Caco-2 (cell line): ENCODE measurements around the gene RANBP3. TPM values are rescaled to one million over a fixed set of nuclear protein-coding genes. Genes with fewer than 3 reads are reported as not detected.

Experiments
- BruUV-seq: library from RNA; stranded (reverse); fragments of 400-500 nt; replicated peaks from 2 replicates; lab custom pipeline; 2021; lab: Mats Ljungman, UMichigan
- CTCF ChIA-PET: fragments of 300-600 bp; sonication (Branson Sonifier 250); formaldehyde crosslinking; loops from one replicate; lab custom pipeline; 2022; ENCODE audit warnings: antibody characterized with exemption; lab: Charles Lee
- POLR2A ChIA-PET: fragments of 300-600 bp; sonication (Branson Sonifier 250); formaldehyde crosslinking; loops from one replicate; lab custom pipeline; 2022; ENCODE audit warnings: antibody characterized with exemption; lab: Charles Lee
- DNase-seq, 2 experiments: peaks; one replicate each; pipeline versions ENCODE4 v3.0.0 to v3.0.0-alpha.2; 2020 to 2022
- H3K27me3 ChIP-seq: replicated peaks from 2 replicates; pipeline ENCODE4 v1.6.0; 2011; ENCODE audit warnings: low read length; ENCODE audit not compliant: control insufficient read depth, insufficient read depth
- H3K36me3 ChIP-seq: 2 replicates; pipeline ENCODE4 v1.5.1; 2011; ENCODE audit warnings: low read length; ENCODE audit not compliant: control insufficient read depth, insufficient read depth
- H3K4me1 ChIP-seq: fragments of 250-450 bp; sonication (Bioruptor Pico); 2 replicates; pipeline ENCODE4 v1.5.1; 2020; ENCODE audit warnings: mild to moderate bottlenecking
- H3K4me3 ChIP-seq: 2 replicates; pipeline ENCODE4 v1.5.1; 2011; ENCODE audit warnings: low read depth, mild to moderate bottlenecking, control low read depth, low read length
- H3K9me3 ChIP-seq: fragments of 250-450 bp; sonication (Bioruptor Pico); 2 replicates; pipeline ENCODE4 v1.5.1; 2020; ENCODE audit warnings: mild to moderate bottlenecking, moderate library complexity
- H3K27ac Mint-ChIP-seq: one replicate; pipeline ENCODE4 v1.8.0; 2022; ENCODE audit warnings: mixed read lengths; ENCODE audit not compliant: unreplicated experiment
- H3K27me3 Mint-ChIP-seq: one replicate; pipeline ENCODE4 v1.8.0; 2022; ENCODE audit warnings: mixed read lengths; ENCODE audit not compliant: insufficient read depth, unreplicated experiment
- H3K36me3 Mint-ChIP-seq: one replicate; pipeline ENCODE4 v1.8.0; 2022; ENCODE audit warnings: mild to moderate bottlenecking, mixed read lengths; ENCODE audit not compliant: insufficient read depth, unreplicated experiment
- H3K4me1 Mint-ChIP-seq: one replicate; pipeline ENCODE4 v1.8.0; 2022; ENCODE audit warnings: low read depth, mixed read lengths; ENCODE audit not compliant: unreplicated experiment
- H3K4me3 Mint-ChIP-seq: one replicate; pipeline ENCODE4 v1.8.0; 2022; ENCODE audit warnings: mild to moderate bottlenecking, moderate library complexity, mixed read lengths; ENCODE audit not compliant: unreplicated experiment
- H3K9me3 Mint-ChIP-seq: one replicate; pipeline ENCODE4 v1.8.0; 2022; ENCODE audit warnings: mixed read lengths; ENCODE audit not compliant: unreplicated experiment
- CTCF ChIP-seq, 2 experiments: fragments of 200-600 bp in 1 of 2; IDR thresholded peaks; 1 replicate in 1 of 2; 2 replicates in 1 of 2; pipeline versions ENCODE4 v1.5.1 to v1.8.0; 2011 to 2022; ENCODE audit warnings: antibody characterized with exemption in 1 of 2, control low read depth in 1 of 2, inconsistent platforms in 1 of 2, low read depth in 1 of 2, low read length in 1 of 2, mild to moderate bottlenecking in 1 of 2, moderate library complexity in 1 of 2; ENCODE audit not compliant: insufficient read depth in 1 of 2, severe bottlenecking in 1 of 2, unreplicated experiment in 1 of 2
- intact Hi-C: fragments of 100-400 bp; cut with micrococcal nuclease; formaldehyde crosslinking; loops from one replicate; pipeline ENCODE4 v1.10.0; 2022; ENCODE audit not compliant: unreplicated experiment
- total RNA-seq: library from RNA; stranded (reverse); gene quantifications from 2 replicates; pipeline ENCODE4 v1.2.3, GENCODE V29; 2022

The RANBP3 gene
- total RNA-seq, 1 experiment from 2014 or later, result 90.4 TPM

- Histone ChIP-seq H3K27me3 (no peaks in the 10 kb centered on the region), H3K4me3 (no peak overlapping the region), H3K9me3 (no peaks in the 10 kb centered on the region), H3K4me1 (peaks cover 25% of the 10 kb centered on the region), H3K36me3 (no peaks in the 10 kb centered on the region)
- Mint-ChIP-seq H3K36me3 (peaks cover 11% of the 10 kb centered on the region), H3K27me3 (no peaks in the 10 kb centered on the region), H3K4me1 (peaks cover 13% of the 10 kb centered on the region), H3K27ac (no peak overlapping the region), H3K4me3 (no peak overlapping the region), H3K9me3 (no peaks in the 10 kb centered on the region)
- intact Hi-C loops, result no loop called here
- no peak for DNase-seq
- no peak for TF ChIP-seq CTCF (IDR thresholded peaks at IDR 0.05; ENCODE audit: insufficient read depth in 1 of 2, low read depth in 1 of 2, low read length in 1 of 2, severe bottlenecking in 1 of 2, unreplicated experiment in 1 of 2)
- POLR2A ChIA-PET, result no interaction called here
- CTCF ChIA-PET, result no interaction called here
- no TSS peak for BruUV-seq
Observed at GRCh38 chr19:5955636-5955935, 22.4 kb downstream of the RANBP3 start.

- POLR2A ChIA-PET, result no interaction called here
- no peak for TF ChIP-seq CTCF (IDR thresholded peaks at IDR 0.05; ENCODE audit: insufficient read depth in 1 of 2, low read depth in 1 of 2, low read length in 1 of 2, severe bottlenecking in 1 of 2, unreplicated experiment in 1 of 2)
- CTCF ChIA-PET, result no interaction called here
Observed at GRCh38 chr19:5954293-5954692, 23.6 kb downstream of the RANBP3 start.

DNA sequence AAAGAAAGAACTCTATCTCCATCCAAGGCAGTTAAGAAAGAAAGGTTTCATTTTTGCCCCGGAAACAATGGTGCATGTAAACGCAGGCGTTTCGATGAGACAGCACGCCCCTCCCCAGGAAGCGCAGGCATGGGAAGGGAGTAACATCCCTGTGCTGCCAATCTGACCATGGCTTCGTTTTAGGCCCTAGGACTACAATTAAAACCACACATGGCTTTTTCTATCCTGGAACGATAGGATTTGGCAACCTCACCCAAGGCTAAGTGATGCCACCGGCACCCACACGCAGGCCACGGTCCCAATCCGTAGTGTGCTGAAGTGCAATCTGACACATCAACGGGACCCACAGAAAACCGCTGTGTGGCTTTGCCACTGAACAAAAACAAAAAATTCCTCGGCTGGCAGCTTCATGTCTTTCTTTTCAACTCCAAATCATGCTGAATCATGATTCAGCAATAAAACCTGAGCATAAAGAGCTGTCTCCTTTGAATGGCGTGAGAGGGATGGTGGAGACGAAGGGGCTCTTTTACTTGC is 24.2 kb downstream of the RANBP3 start:
- intact Hi-C loops, result no loop called here
- H3K27me3 ChIP-seq, result no peaks in the 10 kb centered on the region
- POLR2A ChIA-PET, result no interaction called here
- BruUV-seq, result no TSS peak
- H3K36me3 Mint-ChIP-seq, result peaks cover 14% of the 10 kb centered on the region
- no peaks in the 10 kb centered on the region for H3K9me3 ChIP-seq
- H3K27ac Mint-ChIP-seq, result peak overlapping the region; percentile 71
- CTCF ChIA-PET, result no interaction called here
- H3K27me3 Mint-ChIP-seq, result no peaks in the 10 kb centered on the region
- no peaks in the 10 kb centered on the region for H3K9me3 Mint-ChIP-seq
- no peak for DNase-seq
- no peak overlapping the region for H3K4me3 ChIP-seq
- H3K4me1 Mint-ChIP-seq, result peaks cover 7% of the 10 kb centered on the region
- no peaks in the 10 kb centered on the region for H3K36me3 ChIP-seq
- no peak for TF ChIP-seq CTCF (IDR thresholded peaks at IDR 0.05; ENCODE audit: insufficient read depth in 1 of 2, low read depth in 1 of 2, low read length in 1 of 2, severe bottlenecking in 1 of 2, unreplicated experiment in 1 of 2)
- H3K4me3 Mint-ChIP-seq, result no peak overlapping the region
- peaks cover 23% of the 10 kb centered on the region for H3K4me1 ChIP-seq

More at GRCh38 chr19:5954293-5954692, 23.6 kb downstream of the RANBP3 start:
- Histone ChIP-seq H3K9me3 (no peaks in the 10 kb centered on the region), H3K36me3 (no peaks in the 10 kb centered on the region), H3K27me3 (no peaks in the 10 kb centered on the region), H3K4me3 (no peak overlapping the region), H3K4me1 (peaks cover 25% of the 10 kb centered on the region)
- peaks cover 14% of the 10 kb centered on the region for H3K36me3 Mint-ChIP-seq
- no peaks in the 10 kb centered on the region for H3K9me3 Mint-ChIP-seq
- H3K4me1 Mint-ChIP-seq, result peaks cover 7% of the 10 kb centered on the region
- H3K27ac Mint-ChIP-seq, result peak overlapping the region; percentile 71
- no TSS peak for BruUV-seq
- no peak overlapping the region for H3K4me3 Mint-ChIP-seq
- DNase-seq, result no peak
- H3K27me3 Mint-ChIP-seq, result no peaks in the 10 kb centered on the region
- intact Hi-C loops, result no loop called here
